HG03066 (cell line): Measurements from ENCODE around the gene ADTRP.

ENCODE experiments used
- ATAC-seq: cut with Tn5 transposase; IDR thresholded peaks from one replicate; pipeline ENCODE4 v1.9.1; 2021; ENCODE audit warnings: low read depth; ENCODE audit not compliant: unreplicated experiment

ADTRP gene

GRCh38 chr6:11761744-11762620, 16.6 kb downstream of the ADTRP start:
- ATAC-seq = no peak

GRCh38 chr6:11760015-11760473, 18.6 kb downstream of the ADTRP start:
- no peak for ATAC-seq

GRCh38 chr6:11758878-11759277, 19.7 kb downstream of the ADTRP start:
- ATAC-seq = no peak

- no peak for ATAC-seq
These were observed 21.9 kb downstream of the ADTRP start for GRCh38 chr6:11756726-11757125.

- ATAC-seq = no peak
These were observed 22.3 kb downstream of the ADTRP start for GRCh38 chr6:11756292-11756691.

GRCh38 chr6:11755725-11756124, 22.9 kb downstream of the ADTRP start:
- ATAC-seq = no peak

GRCh38 chr6:11754625-11755271, 23.9 kb downstream of the ADTRP start:
- no peak for ATAC-seq

GRCh38 chr6:11753798-11754197, 24.8 kb downstream of the ADTRP start:
- ATAC-seq = no peak

DNA sequence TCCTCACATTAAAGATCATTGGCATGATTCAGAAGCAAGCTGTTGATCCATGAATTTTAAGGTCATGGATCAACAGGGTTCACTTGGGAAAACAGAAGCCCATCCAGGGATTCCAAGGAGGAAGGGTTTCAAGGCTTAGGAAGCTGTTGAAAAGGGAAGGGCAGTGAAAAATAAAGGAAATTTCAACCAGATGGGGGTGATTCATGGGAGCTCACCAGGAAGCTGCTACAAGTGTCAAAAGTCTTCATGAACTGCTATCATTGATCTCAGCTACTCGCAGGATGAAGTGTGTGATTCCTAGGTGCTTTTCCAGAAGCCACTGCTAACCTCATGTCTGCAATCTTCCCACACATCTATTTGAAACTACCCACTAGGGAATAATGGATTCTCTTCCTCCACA, 26.2 kb downstream of the ADTRP start:
- no peak for ATAC-seq

DNA sequence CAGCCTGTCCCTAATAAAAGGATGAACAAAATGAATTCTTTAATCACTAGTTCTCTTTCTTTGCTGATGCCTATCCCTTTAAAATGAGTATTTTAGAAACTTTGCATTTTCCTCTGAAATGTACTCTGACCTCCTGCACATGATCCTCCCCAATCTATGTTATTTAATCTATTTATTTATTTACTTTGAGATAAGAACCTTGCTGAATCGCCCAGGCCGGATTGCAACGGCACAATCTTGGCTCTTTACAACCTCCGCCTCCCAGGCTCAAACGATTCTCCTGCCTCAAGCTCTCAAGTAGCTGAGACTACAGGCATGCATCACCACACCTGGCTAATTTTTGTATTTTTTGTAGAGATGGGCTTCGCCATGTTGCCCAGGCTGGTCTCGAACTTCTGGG, 27.9 kb downstream of the ADTRP start:
- ATAC-seq = no peak

DNA sequence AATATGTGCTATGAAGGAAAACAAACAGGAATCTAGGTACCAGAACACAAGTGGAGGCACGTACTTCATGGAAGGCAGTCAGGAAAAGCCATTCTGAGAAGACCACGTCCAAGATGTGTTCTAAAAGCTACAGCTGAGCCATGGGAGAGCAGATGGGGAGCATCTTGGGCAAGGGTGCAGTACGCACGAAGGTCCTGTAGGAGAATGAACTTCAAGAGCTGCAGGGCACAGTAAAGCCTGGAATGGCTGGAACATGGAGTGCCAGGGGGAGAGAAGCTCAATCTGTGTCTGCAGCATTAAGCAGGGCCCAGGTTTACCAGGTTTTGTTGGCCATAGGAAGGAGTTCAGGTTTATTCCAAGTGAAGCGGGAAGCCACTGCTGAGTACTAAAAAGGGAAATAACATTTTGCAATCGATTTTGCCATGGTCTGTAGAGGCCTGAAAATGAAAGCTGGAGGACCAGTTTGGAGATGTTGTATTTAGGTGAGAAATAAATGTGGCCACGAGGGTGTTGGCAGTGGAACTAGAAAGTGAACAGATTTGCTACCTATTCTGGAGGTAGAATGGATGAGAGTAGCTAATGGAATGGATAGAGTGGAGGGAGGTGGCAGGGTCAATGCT, 29.9 kb downstream of the ADTRP start:
- no peak for ATAC-seq

DNA sequence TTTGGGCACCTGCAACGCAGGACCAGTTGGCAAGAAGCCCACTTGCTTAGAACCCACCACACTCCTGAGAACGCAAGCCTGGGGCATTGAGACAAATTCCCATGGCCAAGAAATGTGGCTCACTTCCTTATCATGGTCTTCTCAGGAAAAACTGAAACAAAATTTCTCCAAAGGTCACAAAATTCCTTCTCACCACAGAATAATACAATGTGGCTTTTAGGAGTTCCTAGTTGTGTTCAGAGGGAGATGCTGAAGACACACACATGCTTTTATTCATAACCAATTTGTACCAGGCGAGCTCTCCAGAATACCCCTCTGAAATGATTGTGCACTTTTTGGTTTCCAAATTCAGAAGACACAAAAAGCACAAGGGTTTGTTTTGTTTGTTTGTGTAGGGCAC, 31.6 kb downstream of the ADTRP start:
- ATAC-seq = no peak

GRCh38 chr6:11744753-11745152, 33.9 kb downstream of the ADTRP start:
- no peak for ATAC-seq

DNA sequence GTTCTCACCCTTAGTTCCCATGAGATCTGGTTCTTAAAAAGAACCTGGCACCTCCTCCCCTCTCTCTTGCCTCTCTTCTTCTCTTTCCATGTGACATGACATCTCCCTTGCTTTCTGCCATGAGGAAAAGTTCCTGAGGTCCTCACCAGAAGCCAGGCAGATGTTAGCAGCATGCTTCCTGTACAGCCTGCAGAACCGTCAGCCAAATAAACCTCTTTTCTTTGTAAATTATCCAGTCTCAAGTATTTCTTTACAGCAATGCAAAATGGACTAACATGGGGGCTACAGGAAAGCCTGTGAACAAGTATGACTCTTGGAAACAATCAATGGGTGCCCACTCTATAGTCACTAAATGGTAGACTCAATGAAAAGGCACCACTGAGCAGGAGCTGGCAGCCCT, 34.5 kb downstream of the ADTRP start:
- ATAC-seq = no peak

DNA sequence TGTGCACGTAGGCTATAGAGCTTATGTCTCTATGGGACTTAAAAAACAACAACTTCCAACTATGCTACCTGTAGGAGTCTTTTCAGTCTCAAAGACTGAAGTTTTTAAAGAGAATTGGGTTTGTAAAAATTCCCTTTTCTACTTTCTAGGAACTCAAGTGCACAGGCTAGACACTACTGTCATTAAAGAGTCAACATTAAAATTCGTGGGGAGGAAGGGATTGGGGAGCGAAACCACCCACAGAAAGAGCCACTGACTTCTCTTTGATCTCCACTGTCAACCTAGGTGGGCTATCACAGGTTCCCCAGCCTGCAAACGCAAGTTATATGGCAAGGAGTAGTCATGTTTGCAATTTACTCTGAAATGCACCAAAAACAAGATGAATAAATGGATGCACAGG, 37.7 kb downstream of the ADTRP start:
- no peak for ATAC-seq

DNA sequence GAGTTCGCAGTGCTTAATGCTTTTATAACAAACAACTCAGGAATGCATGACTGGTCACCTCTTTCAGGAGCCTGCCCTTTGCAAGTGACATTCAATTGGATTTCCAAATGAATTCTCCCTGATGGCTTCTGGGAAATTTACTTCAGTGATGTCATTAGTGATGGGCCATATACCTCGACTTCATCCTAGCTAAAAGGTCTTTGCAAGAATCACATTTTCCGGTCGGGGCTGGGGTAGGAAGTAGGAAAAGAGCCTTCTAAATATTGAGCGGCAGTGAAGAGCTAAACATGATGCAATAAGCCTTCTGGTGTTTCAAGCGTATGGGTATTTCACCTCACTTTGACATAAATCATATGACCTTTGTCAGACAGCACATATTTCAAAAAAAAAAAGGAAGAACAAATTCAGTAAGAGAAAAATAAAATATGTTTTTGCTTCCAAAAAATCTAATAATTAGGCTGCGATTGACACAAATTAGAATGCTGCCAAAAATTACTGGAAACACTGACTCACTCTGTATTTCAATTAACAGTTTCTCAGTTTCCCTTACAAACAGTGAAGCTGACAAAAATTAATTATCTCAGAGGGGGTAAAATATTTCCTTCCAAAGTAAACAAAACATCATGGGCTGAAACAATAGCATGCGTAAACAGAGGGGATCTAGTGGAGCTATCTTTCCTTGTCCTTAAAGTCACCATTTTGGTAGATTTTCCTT, 39.8 kb downstream of the ADTRP start:
- ATAC-seq = no peak

GRCh38 chr6:11738234-11738633, 40.4 kb downstream of the ADTRP start:
- no peak for ATAC-seq

DNA sequence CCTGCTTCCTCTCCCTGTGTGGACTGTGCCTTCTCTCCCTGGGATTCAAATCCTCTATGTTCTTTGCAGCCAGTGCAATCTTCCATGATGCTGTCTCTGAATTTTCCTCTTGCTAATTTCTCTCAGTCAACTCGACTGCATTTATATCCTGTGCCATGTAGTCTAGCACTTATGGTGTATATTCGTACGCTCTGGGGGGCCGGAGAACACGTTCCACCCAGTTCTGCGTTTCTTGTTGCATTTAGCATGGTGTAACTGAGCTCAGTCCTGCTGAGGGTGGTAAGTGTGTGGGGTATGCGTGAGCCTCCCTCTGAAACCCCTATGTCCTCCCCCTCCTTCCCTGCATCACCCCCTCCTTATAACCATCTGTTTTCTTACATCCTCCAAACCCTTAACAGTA, 42.0 kb downstream of the ADTRP start:
- ATAC-seq = no peak

GRCh38 chr6:11734861-11735613, 43.6 kb downstream of the ADTRP start:
- ATAC-seq = no peak

DNA sequence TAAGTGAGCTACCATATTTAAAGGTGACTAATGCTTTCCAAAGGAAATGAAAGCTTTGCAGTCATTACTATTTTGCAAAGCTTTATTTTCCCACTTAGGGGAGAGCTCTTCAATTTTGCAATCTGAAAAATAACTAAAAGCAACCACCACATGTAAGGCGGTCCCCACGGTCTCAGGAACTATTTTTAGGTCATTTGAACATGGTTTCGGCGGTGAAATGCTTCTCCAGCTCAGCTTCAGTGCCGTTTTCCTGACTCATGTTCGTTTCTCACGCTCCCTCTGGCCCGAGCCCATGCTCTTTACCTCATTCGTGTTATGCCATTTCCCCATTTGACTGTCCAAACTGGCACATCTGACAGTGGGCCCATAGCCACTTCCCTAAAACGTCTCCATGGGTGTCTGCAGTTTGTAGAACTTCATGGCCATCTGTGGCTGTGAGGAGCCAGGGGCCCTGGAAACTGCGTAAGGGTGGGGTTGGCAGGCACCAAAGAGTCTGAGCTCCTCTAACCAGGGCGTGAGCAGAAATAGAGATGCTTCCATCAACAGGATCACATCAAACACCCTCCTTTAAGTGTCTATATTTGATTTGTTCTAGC, 46.5 kb downstream of the ADTRP start:
- peak; percentile 67 for ATAC-seq
